Mesodermal cell (in vitro differentiated cells): ENCODE measurements around the gene RYR2.
"Not testable (repeated sequence)": the region's sequence is repeated elsewhere in the genome, so short reads cannot be mapped to it uniquely, and the experiment has no call there.

Source experiments
- H3K27ac ChIP-seq: 2 replicates; pipeline ENCODE4 v1.7.0; 2013; ENCODE audit warnings: mild to moderate bottlenecking, low read depth, low read length, moderate library complexity; ENCODE audit not compliant: severe bottlenecking
- H3K36me3 ChIP-seq: 2 replicates; pipeline ENCODE4 v1.7.1; 2013; ENCODE audit warnings: mild to moderate bottlenecking, low read length, moderate library complexity; ENCODE audit not compliant: control insufficient read depth, insufficient read depth
- H3K4me1 ChIP-seq: one replicate; pipeline ENCODE4 v1.7.1; 2013; ENCODE audit warnings: mild to moderate bottlenecking, low read length; ENCODE audit not compliant: insufficient read depth, control insufficient read depth, poor library complexity, severe bottlenecking
- H3K4me3 ChIP-seq: 2 replicates; pipeline ENCODE4 v1.7.0; 2013; ENCODE audit warnings: low read length, control low read depth, mild to moderate bottlenecking; ENCODE audit not compliant: insufficient read depth, poor library complexity, severe bottlenecking; ENCODE audit errors: extremely low read depth
- H3K9me3 ChIP-seq: 2 replicates; pipeline ENCODE4 v1.7.1; 2013; ENCODE audit warnings: mild to moderate bottlenecking, low read length, moderate library complexity; ENCODE audit not compliant: control insufficient read depth
- WGBS, 2 experiments: methylation state at CpG; one replicate each; pipeline ENCODE4 v1.1.5; 2013; ENCODE audit warnings: missing lambda C conversion rate in 2 of 2; ENCODE audit not compliant: insufficient coverage in 2 of 2; 5-methylcytosine and 5-hydroxymethylcytosine counted together

The RYR2 gene

GRCh38 chr1:237578540-237578939 is 536.6 kb downstream of the RYR2 start:
- Histone ChIP-seq H3K4me1 (no peaks in the 10 kb centered on the region), H3K4me3 (no peak overlapping the region), H3K36me3 (no peaks in the 10 kb centered on the region), H3K9me3 (no peaks in the 10 kb centered on the region), H3K27ac (no peak overlapping the region)
- WGBS, 2 experiments = 82 to 92% methylated on average over 2 to 3 of the region's 3 CpGs

- Histone ChIP-seq H3K9me3 (no peaks in the 10 kb centered on the region), H3K36me3 (no peaks in the 10 kb centered on the region), H3K4me1 (no peaks in the 10 kb centered on the region), H3K4me3 (no peak overlapping the region), H3K27ac (no peak overlapping the region)
- WGBS, 2 experiments = 57 to 80% methylated on average over 1 of the region's 2 CpGs
Measured at GRCh38 chr1:237580726-237581125, 538.7 kb downstream of the RYR2 start.

- H3K4me1 ChIP-seq = no peaks in the 10 kb centered on the region
- no peak overlapping the region for H3K27ac ChIP-seq
- no peak overlapping the region for H3K4me3 ChIP-seq
- no peaks in the 10 kb centered on the region for H3K36me3 ChIP-seq
- H3K9me3 ChIP-seq = no peaks in the 10 kb centered on the region
Measured at GRCh38 chr1:237583270-237583669, 541.3 kb downstream of the RYR2 start.

- H3K27ac ChIP-seq = no peak overlapping the region
- no peaks in the 10 kb centered on the region for H3K4me1 ChIP-seq
- H3K9me3 ChIP-seq = no peaks in the 10 kb centered on the region
- H3K36me3 ChIP-seq = no peaks in the 10 kb centered on the region
- no peak overlapping the region for H3K4me3 ChIP-seq
Measured at GRCh38 chr1:237583756-237584155, 541.8 kb downstream of the RYR2 start.

- Histone ChIP-seq H3K27ac (no peak overlapping the region), H3K4me3 (no peak overlapping the region), H3K4me1 (no peaks in the 10 kb centered on the region), H3K36me3 (no peaks in the 10 kb centered on the region), H3K9me3 (no peaks in the 10 kb centered on the region)
- 88 to 94% methylated on average over 5 to 11 of the region's 13 CpGs for WGBS, 2 experiments
Measured at GRCh38 chr1:237590386-237590785, 548.4 kb downstream of the RYR2 start.

GRCh38 chr1:237591353-237591752 is 549.4 kb downstream of the RYR2 start:
- no peak overlapping the region for H3K27ac ChIP-seq
- H3K9me3 ChIP-seq = peaks cover 6% of the 10 kb centered on the region
- H3K36me3 ChIP-seq = peaks cover 5% of the 10 kb centered on the region
- 73 to 100% methylated on average over 1 to 2 of the region's 2 CpGs for WGBS, 2 experiments
- no peaks in the 10 kb centered on the region for H3K4me1 ChIP-seq
- H3K4me3 ChIP-seq = no peak overlapping the region

GRCh38 chr1:237603036-237603568 is 561.1 kb downstream of the RYR2 start:
- WGBS, 2 experiments = 90 to 96% methylated on average over 5 to 10 of the region's 15 CpGs
- H3K9me3 ChIP-seq, H3K27ac ChIP-seq, H3K36me3 ChIP-seq, H3K4me1 ChIP-seq, H3K4me3 ChIP-seq: not testable (repeated sequence)

GRCh38 chr1:237608433-237608832 is 566.4 kb downstream of the RYR2 start:
- Histone ChIP-seq H3K36me3 (no peaks in the 10 kb centered on the region), H3K27ac (no peak overlapping the region), H3K4me1 (no peaks in the 10 kb centered on the region), H3K4me3 (no peak overlapping the region), H3K9me3 (no peaks in the 10 kb centered on the region)
- 79% methylated on average over 2 of the region's 3 CpGs; no CpG with 5 or more reads in 1 of the 2 experiments for WGBS, 2 experiments

GRCh38 chr1:237610157-237610556 is 568.2 kb downstream of the RYR2 start:
- Histone ChIP-seq H3K4me1 (no peaks in the 10 kb centered on the region), H3K4me3 (no peak overlapping the region), H3K9me3 (no peaks in the 10 kb centered on the region), H3K36me3 (no peaks in the 10 kb centered on the region), H3K27ac (no peak overlapping the region)
- WGBS, 2 experiments = 83 to 91% methylated on average over 3 to 4 of the region's 5 CpGs

- H3K9me3 ChIP-seq = peaks cover 3% of the 10 kb centered on the region
- peaks cover 5% of the 10 kb centered on the region for H3K36me3 ChIP-seq
- no peaks in the 10 kb centered on the region for H3K4me1 ChIP-seq
- no peak overlapping the region for H3K27ac ChIP-seq
- no peak overlapping the region for H3K4me3 ChIP-seq
- WGBS, 2 experiments = 94% methylated on average over 9 of the region's 9 CpGs
Measured at GRCh38 chr1:237613984-237614383, 572.0 kb downstream of the RYR2 start.

- Histone ChIP-seq H3K27ac (no peak overlapping the region), H3K4me1 (no peaks in the 10 kb centered on the region), H3K9me3 (peaks cover 7% of the 10 kb centered on the region), H3K36me3 (peaks cover 5% of the 10 kb centered on the region), H3K4me3 (no peak overlapping the region)
- 80 to 95% methylated on average over 1 to 2 of the region's 5 CpGs for WGBS, 2 experiments
Measured at GRCh38 chr1:237619553-237619952, 577.6 kb downstream of the RYR2 start.
